AG09319 (cell line): Measurements from ENCODE around the gene ZNF665.

ENCODE experiments used
- DNase-seq: peaks from one replicate; pipeline ENCODE4 v3.0.0-alpha.2; 2010; ENCODE audit warnings: low read depth; ENCODE audit errors: extremely low read depth
- TF ChIP-seq, protein P1 (sequence below): IDR thresholded peaks from 2 replicates; pipeline ENCODE4 v1.5.1; 2011; ENCODE audit warnings: low read depth, mild to moderate bottlenecking, inconsistent platforms, low read length, moderate library complexity

Gene ZNF665

GRCh38 chr19:53123400-53123799 lies 69.8 kb downstream of the ZNF665 start:
- TF ChIP-seq, protein P1, sequence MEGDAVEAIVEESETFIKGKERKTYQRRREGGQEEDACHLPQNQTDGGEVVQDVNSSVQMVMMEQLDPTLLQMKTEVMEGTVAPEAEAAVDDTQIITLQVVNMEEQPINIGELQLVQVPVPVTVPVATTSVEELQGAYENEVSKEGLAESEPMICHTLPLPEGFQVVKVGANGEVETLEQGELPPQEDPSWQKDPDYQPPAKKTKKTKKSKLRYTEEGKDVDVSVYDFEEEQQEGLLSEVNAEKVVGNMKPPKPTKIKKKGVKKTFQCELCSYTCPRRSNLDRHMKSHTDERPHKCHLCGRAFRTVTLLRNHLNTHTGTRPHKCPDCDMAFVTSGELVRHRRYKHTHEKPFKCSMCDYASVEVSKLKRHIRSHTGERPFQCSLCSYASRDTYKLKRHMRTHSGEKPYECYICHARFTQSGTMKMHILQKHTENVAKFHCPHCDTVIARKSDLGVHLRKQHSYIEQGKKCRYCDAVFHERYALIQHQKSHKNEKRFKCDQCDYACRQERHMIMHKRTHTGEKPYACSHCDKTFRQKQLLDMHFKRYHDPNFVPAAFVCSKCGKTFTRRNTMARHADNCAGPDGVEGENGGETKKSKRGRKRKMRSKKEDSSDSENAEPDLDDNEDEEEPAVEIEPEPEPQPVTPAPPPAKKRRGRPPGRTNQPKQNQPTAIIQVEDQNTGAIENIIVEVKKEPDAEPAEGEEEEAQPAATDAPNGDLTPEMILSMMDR = no peak

More at GRCh38 chr19:53123400-53123799, 69.8 kb downstream of the ZNF665 start:
- no peak for DNase-seq
